ENCODE results near the gene PDE3B.
"Not testable (repeated sequence)": the region's sequence is repeated elsewhere in the genome, so short reads cannot be mapped to it uniquely, and the experiment has no call there.

PDE3B gene

GRCh38 chr11:14678350-14678749, 34.7 kb downstream of the PDE3B start:
- no peak for DNase-seq (ENCODE audit: low read depth)

DNA sequence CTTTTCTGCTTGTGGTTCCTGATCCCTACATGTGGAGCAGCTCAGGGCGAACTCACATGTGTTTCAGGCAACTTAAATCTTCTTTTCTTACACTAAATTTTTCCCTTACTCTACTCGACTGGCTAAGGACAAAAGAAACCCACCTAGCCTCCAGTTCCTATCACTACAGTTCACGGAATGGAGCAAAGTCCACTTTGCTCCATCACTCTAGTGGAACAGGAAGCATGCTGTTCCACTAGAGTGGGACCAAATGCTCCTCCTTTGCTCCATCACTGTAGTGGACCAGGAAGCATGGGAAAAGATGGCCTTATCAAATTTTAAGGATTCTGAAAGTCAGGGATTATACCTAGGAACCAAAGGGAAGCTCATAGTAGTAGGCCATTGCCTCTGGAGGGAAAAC, 36.1 kb downstream of the PDE3B start:
- no peak for DNase-seq (ENCODE audit: low read depth)

DNA sequence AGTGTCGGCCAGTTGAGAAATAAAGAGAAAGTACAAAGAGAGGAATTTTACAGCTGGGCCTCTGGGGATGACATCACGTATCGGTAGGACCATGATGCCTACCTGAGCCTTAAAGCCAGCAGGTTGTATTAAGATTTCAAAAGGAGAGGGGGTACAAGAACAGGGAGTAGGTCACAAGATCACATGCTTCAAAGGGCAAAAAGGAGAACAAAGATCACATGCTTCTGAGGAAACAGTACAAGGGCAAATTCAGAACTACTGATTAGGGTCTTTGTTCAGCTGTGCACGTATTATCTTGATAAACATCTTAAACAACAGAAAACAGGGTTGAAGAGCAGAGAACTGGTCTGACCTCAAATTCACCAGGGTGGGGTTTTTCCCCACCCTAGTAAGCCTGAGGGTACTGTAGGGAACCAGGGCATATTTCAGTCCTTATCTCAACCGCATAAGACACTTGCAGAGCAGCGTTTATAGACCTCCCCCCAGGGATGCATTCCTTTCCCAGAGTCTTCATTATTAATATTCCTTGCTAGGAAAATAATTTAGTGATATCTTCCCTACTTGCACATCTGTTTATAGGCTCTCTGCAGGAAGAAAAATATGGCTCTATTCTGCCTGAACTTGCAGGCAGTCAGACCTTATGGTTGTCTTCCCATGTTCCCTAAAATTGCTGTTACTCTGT, 40.8 kb downstream of the PDE3B start:
- DNase-seq (ENCODE audit: low read depth), result not testable (repeated sequence)

GRCh38 chr11:14687456-14687855, 43.9 kb downstream of the PDE3B start:
- no peak for DNase-seq (ENCODE audit: low read depth)

DNA sequence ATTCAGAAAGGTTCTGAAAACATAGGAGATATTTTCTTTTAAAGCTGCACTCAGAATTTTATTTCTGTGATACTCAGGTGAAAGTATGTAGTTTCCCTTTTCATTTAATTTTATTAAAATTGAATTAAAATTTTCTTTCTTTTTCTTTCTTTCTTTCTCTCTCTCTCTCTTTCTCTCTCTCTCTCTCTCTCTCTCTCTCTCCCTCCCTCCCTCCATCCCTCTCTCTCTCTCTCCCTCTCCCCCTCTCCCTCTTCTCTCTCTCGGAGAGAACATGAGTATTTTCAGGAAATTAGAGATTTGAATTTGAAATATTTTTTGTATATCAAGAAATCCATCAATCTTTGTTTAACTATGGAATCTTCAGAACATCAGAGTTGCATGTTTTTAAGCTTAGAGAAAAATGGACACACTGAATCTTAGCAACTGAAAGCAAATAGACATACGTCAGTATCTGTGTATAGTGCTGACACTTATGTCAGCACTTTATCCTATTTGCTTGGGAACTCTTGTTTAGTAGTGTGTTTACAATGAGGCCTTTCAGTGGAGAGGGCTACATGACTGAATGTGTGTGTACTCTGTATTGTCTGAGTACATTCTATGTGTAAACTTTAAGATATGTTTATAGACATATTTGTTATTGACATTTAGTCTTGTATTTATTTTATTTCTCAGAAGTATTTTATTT, 44.5 kb downstream of the PDE3B start:
- DNase-seq (ENCODE audit: low read depth), result no peak

GRCh38 chr11:14695656-14696055, 52.1 kb downstream of the PDE3B start:
- DNase-seq (ENCODE audit: low read depth), result not testable (repeated sequence)

DNA sequence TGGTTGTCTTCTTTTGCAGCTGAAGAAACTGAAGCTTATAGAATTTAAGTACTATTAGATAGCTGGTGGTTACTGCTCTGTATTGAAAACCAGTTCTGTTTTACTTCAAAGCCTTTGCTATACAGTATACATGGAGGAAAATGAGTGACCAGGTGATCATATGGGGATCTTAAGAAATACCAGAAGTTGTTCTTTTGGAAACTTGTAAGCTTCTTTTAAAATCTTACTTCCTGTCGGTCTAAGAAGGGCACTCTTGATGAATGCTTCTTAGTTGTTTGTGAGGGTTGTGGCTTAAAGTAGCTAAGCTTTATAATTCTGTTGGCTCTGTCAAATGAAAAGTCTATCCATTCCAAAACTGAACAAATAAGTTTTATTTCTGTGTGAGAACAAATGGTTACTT, 55.2 kb downstream of the PDE3B start:
- no peak for DNase-seq (ENCODE audit: low read depth)

- DNase-seq (ENCODE audit: low read depth), result no peak
Measured at GRCh38 chr11:14700593-14700992, 57.0 kb downstream of the PDE3B start.

DNA sequence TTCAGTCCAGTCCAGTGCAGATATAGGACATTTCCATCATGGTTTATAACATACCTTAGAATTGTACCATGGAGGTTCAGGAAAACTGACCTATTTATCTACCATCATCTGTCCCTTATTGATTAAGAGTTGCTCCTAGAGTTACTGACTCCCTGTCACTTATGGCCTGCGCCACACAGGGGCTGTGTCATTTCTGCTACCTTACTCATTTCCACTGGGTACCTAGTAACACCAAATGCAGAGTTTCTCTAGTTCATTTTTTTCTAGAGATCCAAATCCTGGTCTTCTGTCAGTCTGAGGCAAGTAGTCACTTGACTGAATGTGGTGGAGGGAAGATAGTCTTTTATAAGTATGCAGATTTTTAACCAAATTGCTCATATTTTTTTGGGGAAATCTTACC, 59.2 kb downstream of the PDE3B start:
- DNase-seq (ENCODE audit: low read depth), result no peak

DNA sequence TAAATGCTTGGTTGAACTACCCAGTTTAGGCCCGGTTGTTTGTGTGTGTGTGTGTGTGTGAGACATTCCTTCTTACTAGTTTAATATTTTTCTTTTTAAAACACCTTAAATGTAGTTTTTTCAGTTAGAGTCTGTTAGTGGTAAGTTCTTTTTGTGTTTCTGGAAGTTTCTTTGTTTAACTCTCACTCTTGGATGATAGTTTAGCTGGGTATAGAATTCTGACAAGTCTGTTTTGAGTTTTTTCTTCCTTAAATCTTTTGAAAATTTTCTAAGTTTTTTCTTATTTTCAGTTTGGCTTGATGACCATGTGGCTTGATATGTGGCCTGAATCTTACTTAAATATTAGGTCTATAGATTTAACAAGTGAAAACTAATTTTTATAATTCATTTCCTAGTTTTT, 60.1 kb downstream of the PDE3B start:
- no peak for DNase-seq (ENCODE audit: low read depth)

DNA sequence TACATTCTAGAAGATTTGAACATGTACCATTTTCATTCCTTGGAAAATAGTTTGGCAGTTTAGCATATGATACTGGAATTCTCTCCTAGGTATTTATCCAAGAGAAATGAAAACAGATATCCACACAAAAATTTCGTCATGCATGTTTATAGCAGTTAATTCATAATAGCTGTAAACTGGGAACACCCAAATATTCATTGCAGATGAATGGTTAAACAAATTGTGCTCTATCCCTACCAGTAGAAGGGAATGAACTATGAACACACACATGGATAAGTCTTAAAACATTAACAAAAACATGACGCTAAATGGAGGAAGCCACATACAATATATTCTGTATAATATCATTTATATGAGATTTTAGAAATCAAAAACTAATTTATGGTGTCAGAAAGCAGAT, 61.5 kb downstream of the PDE3B start:
- DNase-seq (ENCODE audit: low read depth), result no peak

- DNase-seq (ENCODE audit: low read depth), result no peak
Measured at GRCh38 chr11:14713496-14714244, 70.1 kb downstream of the PDE3B start.

- not testable (repeated sequence) for DNase-seq (ENCODE audit: low read depth)
Measured at GRCh38 chr11:14715669-14716068, 72.1 kb downstream of the PDE3B start.

DNA sequence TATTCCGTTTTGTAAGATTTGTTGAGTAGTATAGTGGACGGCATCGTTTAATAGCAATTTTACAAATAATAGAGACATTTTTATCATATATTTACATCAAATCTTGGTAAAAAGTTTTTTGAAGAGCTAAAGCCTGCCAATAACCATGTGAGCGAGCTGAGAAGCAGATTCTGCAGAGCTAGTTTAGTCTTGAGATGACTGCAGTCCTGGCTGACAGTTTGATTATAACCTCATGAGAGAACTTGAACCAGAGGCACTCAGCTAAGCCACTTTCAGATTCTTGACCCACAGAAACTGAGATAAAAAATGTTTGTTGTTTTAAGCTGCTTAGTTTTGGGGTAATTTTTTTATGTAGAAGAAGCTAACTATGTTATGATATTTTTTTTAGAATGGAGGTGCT, 78.9 kb downstream of the PDE3B start:
- no peak for DNase-seq (ENCODE audit: low read depth)

GRCh38 chr11:14725150-14725549, 81.5 kb downstream of the PDE3B start:
- no peak for DNase-seq (ENCODE audit: low read depth)

- DNase-seq (ENCODE audit: low read depth), result no peak
Measured at GRCh38 chr11:14727215-14727614, 83.6 kb downstream of the PDE3B start.

- DNase-seq (ENCODE audit: low read depth), result no peak
Measured at GRCh38 chr11:14727746-14728145, 84.1 kb downstream of the PDE3B start.

DNA sequence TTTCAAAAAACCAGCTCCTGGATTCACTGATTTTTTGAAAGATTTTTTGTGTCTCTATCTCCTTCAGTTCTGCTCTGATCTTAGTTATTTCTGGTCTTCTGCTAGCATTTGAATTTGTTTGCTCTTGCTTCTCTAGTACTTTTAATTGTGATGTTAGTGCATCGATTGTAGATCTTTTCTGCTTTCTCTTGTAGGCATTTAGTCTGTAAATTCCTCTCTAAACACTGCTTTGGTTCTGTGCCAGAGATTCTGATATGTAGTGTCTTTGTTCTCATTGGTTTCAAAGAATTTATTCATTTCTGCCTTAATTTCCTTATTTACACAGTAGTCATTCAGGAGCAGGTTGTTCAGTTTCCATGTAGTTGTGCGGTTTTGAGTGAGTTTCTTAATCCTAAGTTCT, 96.9 kb downstream of the PDE3B start:
- not testable (repeated sequence) for DNase-seq (ENCODE audit: low read depth)

DNA sequence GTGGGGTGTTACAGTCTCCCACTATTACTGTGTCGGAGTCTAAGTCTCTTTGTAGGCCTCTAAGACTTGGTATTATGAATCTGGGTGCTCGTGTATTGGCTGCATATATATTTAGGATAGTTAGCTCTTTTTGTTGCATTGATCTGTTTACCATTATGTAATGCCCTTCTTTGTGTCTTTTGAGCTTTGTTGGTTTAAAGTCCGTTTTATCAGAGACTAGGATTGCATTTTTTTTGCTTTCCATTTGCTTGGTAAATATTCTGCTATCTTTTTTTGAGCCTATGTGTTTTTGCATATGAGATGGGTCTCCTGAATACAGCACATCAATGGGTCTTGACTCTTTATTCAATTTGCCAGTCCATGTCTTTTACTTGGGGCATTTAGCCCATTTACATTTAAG, 97.6 kb downstream of the PDE3B start:
- DNase-seq (ENCODE audit: low read depth), result no peak

DNA sequence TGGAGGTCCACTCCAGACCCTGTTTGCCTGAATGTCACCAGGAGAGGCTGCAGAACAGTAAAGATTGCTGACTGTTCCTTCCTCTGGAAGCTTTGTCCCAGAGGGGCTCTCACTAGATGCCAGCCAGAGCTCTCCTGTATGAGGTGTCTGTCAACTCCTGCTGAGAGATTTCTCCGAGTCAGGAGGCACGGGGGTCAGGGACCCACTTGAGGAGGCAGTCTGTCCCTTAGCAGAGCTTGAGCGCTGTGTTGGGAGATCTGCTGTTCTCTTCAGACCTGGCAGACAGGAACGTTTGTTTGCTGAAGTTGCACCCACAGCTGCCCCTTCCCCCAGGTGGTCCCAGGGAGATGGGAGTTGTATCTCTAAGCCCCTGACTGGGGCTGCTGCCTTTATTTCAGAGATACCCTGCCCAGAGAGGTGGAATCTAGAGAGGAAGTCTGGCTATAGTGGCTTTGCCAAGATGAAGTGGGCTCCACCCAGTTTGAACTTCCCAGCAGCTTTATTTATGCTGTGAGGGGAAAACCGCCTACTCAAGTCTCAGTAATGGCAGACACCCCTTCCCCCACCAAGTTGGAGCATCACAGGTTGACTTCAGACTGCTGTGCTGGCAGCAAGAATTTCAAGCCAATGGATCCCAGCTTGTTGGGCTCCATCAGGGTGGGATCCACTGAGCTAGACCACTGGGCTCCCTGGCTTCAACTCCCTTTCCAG, 99.4 kb downstream of the PDE3B start:
- no peak for DNase-seq (ENCODE audit: low read depth)

- not testable (repeated sequence) for DNase-seq (ENCODE audit: low read depth)
Measured at GRCh38 chr11:14743667-14744066, 100.1 kb downstream of the PDE3B start.

- no peak for DNase-seq (ENCODE audit: low read depth)
Measured at GRCh38 chr11:14746857-14747395, 103.3 kb downstream of the PDE3B start.

All from activated T-helper 1 cell treated with Interleukin-2 at 50 U/mL for 16 hours (primary cell).